K562 (cell line): ENCODE data around the gene MMUT. TPM values are rescaled to one million over a fixed set of nuclear protein-coding genes. Genes with fewer than 3 reads are reported as not detected.

Source experiments
- ARHGAP35 ChIP-seq: fragments of 450-650 bp; IDR thresholded peaks from 2 replicates; pipeline ENCODE4 v1.6.1; 2018; ENCODE audit not compliant: partially characterized antibody
- FOSL1 ChIP-seq: fragments of 200-800 bp; sonication (Bioruptor generic); conservative IDR thresholded peaks from 2 replicates; pipeline ENCODE4 v1.6.1; 2016; ENCODE audit warnings: missing genetic modification characterization, missing compliant biosample characterization
- MAFF ChIP-seq: IDR thresholded peaks from 2 replicates; pipeline ENCODE4 v1.6.1; 2012; ENCODE audit warnings: low read length, improper control_type of control experiment
- MECOM ChIP-seq: fragments of 250-450 bp; sonication (Bioruptor Pico); IDR thresholded peaks from 2 replicates; pipeline ENCODE4 v1.8.0; 2022; ENCODE audit warnings: inconsistent platforms
- NEUROD1 ChIP-seq: fragments of 150-350 bp; IDR thresholded peaks from 2 replicates; pipeline ENCODE4 v1.6.1; 2014; ENCODE audit warnings: borderline replicate concordance, low read length, low read depth; ENCODE audit not compliant: partially characterized antibody
- RBM34 ChIP-seq: fragments of 200-400 bp; formaldehyde crosslinking; IDR thresholded peaks from 2 replicates; pipeline ENCODE4 v1.6.1; 2018; ENCODE audit warnings: low read length, borderline replicate concordance; ENCODE audit not compliant: insufficient read depth
- SREBF1 ChIP-seq: fragments of 150-350 bp; IDR thresholded peaks from 2 replicates; pipeline ENCODE4 v1.6.1; 2014; ENCODE audit warnings: antibody characterized with exemption, low read depth, low read length, borderline replicate concordance
- TGIF2 ChIP-seq: sonication (generic); formaldehyde crosslinking; IDR thresholded peaks from 2 replicates; pipeline ENCODE4 v1.8.1; 2022; ENCODE audit warnings: mild to moderate bottlenecking, missing genetic modification reagents, moderate library complexity
- YY1 ChIP-seq, 3 experiments: IDR thresholded peaks; 2 replicates each; pipeline ENCODE4 v1.6.1; 2011; ENCODE audit warnings: low read length in 2 of 3, mild to moderate bottlenecking in 2 of 3, moderate library complexity in 2 of 3, borderline replicate concordance in 1 of 3, control low read depth in 1 of 3, low read depth in 1 of 3; ENCODE audit not compliant: insufficient read depth in 3 of 3, insufficient replicate concordance in 2 of 3, control insufficient read depth in 1 of 3, insufficient read length in 1 of 3; ENCODE audit errors: extremely low read depth in 1 of 3
- ZZZ3 ChIP-seq: fragments of 450-650 bp; IDR thresholded peaks from 2 replicates; pipeline ENCODE4 v1.6.1; 2016; ENCODE audit warnings: antibody characterized with exemption, mild to moderate bottlenecking, moderate library complexity
- polyA plus RNA-seq, 8 experiments: library from polyadenylated mRNA; depleted of rRNA in 4 of 8; stranded (reverse) in 5 of 8; unstranded in 3 of 8; fragments of >200 nt; fragmentation: Nextera tagmentation in 2 of 8; fragmentation: Illumina TruSeq in 1 of 8; extraction: Ambion mirVana in 2 of 8; extraction: Trizol in 1 of 8; gene quantifications; 2 replicates each; pipeline versions ENCODE4 v1.2.1 to v1.2.3, GENCODE V29; 2011 to 2014; ENCODE audit warnings: inconsistent platforms in 1 of 8, missing spikeins in 1 of 8
- total RNA-seq, 7 experiments: library from RNA; depleted of rRNA in 6 of 7; stranded (reverse); fragments of >200 nt in 6 of 7; fragmentation: Illumina TruSeq in 2 of 7; extraction: Trizol in 2 of 7; gene quantifications; 2 replicates each; pipeline versions ENCODE4 v1.2.1 to v1.2.3, GENCODE V29; 2011 to 2021; ENCODE audit warnings: low replicate concordance in 1 of 7
- TF ChIP-seq, protein P1 (sequence below): IDR thresholded peaks from 2 replicates; pipeline ENCODE4 v1.6.1; 2012; ENCODE audit warnings: low read depth, low read length, improper control_type of control experiment, borderline replicate concordance
- TF ChIP-seq, protein P2 (sequence below): fragments of 450-650 bp; IDR thresholded peaks from 2 replicates; pipeline ENCODE4 v1.6.1; 2014; ENCODE audit warnings: low read depth, mild to moderate bottlenecking, moderate library complexity, borderline replicate concordance
- TF ChIP-seq, protein P3 (sequence below): fragments of 250-450 bp; sonication (Bioruptor Pico); IDR thresholded peaks from 2 replicates; pipeline ENCODE4 v1.5.0; 2020; ENCODE audit warnings: mild to moderate bottlenecking
- TF ChIP-seq, protein P4 (sequence below): fragments of 250-450 bp; sonication (Bioruptor Pico); IDR thresholded peaks from 2 replicates; pipeline ENCODE4 v1.4.0; 2020; ENCODE audit warnings: borderline replicate concordance
- TF ChIP-seq, protein P5 (sequence below): sonication (generic); formaldehyde crosslinking; IDR thresholded peaks from 2 replicates; pipeline ENCODE4 v1.8.0; 2023; ENCODE audit warnings: mild to moderate bottlenecking, missing genetic modification reagents

MMUT gene
- total and polyA plus RNA-seq, 9 of the 15 experiments (the other 6 are each of a cell fraction or from before 2014, with no cell fraction given), result 7.1 to 26.4 (median 16.0) TPM

DNA sequence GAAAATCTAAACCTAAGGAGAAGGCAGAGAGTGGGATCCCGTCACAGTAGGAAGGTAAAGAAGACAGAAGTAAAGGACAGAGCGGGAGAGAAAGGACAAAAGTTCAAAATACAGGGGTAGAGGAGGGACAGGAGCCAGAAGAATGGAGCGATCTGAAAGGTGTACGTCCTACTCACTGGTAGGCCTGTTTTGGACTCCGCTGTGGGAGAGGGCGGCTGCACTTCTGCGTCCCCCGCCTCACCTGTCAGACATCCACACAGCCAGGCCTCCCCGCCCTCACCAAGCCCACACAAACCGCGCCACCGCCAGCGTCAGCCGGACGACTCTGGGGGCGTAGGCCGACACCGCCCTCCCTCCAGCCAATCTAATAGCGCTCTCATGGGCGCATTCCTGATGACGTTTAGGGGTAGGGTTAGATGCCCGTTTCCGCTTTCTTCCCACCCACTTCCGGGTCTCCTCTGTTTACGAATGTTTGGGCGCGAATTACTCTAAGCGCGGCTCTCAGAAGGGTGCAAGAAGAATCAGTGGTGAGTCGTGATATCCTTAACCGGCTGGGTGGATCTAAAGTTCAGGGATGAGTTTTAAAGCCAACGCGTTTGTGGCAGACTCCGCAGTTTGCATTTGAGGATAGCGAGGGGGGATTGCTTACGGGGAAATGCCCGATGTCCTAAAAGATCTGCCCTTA, at the start of gene MMUT, which contains the start of gene CENPQ (continued):
- TF ChIP-seq, protein P1, sequence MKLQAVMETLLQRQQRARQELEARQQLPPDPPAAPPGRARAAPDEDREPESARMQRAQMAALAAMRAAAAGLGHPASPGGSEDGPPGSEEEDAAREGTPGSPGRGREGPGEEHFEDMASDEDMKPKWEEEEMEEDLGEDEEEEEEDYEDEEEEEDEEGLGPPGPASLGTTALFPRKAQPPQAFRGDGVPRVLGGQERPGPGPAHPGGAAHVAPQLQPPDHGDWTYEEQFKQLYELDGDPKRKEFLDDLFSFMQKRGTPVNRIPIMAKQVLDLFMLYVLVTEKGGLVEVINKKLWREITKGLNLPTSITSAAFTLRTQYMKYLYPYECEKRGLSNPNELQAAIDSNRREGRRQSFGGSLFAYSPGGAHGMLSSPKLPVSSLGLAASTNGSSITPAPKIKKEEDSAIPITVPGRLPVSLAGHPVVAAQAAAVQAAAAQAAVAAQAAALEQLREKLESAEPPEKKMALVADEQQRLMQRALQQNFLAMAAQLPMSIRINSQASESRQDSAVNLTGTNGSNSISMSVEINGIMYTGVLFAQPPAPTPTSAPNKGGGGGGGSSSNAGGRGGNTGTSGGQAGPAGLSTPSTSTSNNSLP, result peak; percentile 47; the same call in 1 of the 2 replicates
- TF ChIP-seq, protein P2, sequence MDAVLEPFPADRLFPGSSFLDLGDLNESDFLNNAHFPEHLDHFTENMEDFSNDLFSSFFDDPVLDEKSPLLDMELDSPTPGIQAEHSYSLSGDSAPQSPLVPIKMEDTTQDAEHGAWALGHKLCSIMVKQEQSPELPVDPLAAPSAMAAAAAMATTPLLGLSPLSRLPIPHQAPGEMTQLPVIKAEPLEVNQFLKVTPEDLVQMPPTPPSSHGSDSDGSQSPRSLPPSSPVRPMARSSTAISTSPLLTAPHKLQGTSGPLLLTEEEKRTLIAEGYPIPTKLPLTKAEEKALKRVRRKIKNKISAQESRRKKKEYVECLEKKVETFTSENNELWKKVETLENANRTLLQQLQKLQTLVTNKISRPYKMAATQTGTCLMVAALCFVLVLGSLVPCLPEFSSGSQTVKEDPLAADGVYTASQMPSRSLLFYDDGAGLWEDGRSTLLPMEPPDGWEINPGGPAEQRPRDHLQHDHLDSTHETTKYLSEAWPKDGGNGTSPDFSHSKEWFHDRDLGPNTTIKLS, result peak; percentile 78
- TF ChIP-seq, protein P3, sequence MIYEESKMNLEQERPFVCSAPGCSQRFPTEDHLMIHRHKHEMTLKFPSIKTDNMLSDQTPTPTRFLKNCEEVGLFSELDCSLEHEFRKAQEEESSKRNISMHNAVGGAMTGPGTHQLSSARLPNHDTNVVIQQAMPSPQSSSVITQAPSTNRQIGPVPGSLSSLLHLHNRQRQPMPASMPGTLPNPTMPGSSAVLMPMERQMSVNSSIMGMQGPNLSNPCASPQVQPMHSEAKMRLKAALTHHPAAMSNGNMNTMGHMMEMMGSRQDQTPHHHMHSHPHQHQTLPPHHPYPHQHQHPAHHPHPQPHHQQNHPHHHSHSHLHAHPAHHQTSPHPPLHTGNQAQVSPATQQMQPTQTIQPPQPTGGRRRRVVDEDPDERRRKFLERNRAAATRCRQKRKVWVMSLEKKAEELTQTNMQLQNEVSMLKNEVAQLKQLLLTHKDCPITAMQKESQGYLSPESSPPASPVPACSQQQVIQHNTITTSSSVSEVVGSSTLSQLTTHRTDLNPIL, result no peak
- TF ChIP-seq SREBF1, result no peak
- TF ChIP-seq, protein P4, sequence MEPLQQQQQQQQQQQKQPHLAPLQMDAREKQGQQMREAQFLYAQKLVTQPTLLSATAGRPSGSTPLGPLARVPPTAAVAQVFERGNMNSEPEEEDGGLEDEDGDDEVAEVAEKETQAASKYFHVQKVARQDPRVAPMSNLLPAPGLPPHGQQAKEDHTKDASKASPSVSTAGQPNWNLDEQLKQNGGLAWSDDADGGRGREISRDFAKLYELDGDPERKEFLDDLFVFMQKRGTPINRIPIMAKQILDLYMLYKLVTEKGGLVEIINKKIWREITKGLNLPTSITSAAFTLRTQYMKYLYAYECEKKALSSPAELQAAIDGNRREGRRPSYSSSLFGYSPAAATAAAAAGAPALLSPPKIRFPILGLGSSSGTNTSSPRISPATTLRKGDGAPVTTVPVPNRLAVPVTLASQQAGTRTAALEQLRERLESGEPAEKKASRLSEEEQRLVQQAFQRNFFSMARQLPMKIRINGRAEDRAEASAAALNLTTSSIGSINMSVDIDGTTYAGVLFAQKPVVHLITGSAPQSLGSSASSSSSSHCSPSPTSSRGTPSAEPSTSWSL, result no peak
- no peak for TF ChIP-seq MECOM (CRISPR knock-in tag)
- no peak for TF ChIP-seq ARHGAP35
- peak in 2 of 3 experiments; percentile 61 to 64 for TF ChIP-seq YY1 (IDR thresholded peaks at IDR 0.05; ENCODE audit: borderline replicate concordance in 1 of 3, control insufficient read depth in 1 of 3, extremely low read depth in 1 of 3, insufficient read depth in 3 of 3, insufficient read length in 1 of 3, insufficient replicate concordance in 2 of 3, low read depth in 1 of 3, low read length in 2 of 3)
- TF ChIP-seq RBM34, result no peak
- TF ChIP-seq ZZZ3, result peak; percentile 87; the same call in 1 of the 2 replicates
- no peak for TF ChIP-seq FOSL1
- peak; percentile 56 for TF ChIP-seq NEUROD1
- TF ChIP-seq, protein P5, sequence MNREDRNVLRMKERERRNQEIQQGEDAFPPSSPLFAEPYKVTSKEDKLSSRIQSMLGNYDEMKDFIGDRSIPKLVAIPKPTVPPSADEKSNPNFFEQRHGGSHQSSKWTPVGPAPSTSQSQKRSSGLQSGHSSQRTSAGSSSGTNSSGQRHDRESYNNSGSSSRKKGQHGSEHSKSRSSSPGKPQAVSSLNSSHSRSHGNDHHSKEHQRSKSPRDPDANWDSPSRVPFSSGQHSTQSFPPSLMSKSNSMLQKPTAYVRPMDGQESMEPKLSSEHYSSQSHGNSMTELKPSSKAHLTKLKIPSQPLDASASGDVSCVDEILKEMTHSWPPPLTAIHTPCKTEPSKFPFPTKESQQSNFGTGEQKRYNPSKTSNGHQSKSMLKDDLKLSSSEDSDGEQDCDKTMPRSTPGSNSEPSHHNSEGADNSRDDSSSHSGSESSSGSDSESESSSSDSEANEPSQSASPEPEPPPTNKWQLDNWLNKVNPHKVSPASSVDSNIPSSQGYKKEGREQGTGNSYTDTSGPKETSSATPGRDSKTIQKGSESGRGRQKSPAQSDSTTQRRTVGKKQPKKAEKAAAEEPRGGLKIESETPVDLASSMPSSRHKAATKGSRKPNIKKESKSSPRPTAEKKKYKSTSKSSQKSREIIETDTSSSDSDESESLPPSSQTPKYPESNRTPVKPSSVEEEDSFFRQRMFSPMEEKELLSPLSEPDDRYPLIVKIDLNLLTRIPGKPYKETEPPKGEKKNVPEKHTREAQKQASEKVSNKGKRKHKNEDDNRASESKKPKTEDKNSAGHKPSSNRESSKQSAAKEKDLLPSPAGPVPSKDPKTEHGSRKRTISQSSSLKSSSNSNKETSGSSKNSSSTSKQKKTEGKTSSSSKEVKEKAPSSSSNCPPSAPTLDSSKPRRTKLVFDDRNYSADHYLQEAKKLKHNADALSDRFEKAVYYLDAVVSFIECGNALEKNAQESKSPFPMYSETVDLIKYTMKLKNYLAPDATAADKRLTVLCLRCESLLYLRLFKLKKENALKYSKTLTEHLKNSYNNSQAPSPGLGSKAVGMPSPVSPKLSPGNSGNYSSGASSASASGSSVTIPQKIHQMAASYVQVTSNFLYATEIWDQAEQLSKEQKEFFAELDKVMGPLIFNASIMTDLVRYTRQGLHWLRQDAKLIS (CRISPR knock-in tag), result peak; percentile 60; the same call in 1 of the 2 replicates
- no peak for TF ChIP-seq MAFF
- no peak for TF ChIP-seq TGIF2 (CRISPR knock-in tag)
